ENCODE results near the gene TAS1R3. TPM values are rescaled to one million over a fixed set of nuclear protein-coding genes. Genes with fewer than 3 reads are reported as not detected.

Gene TAS1R3
- total and polyA plus RNA-seq, 10 of the 15 experiments (the other 5 are each of a cell fraction or from before 2014, with no cell fraction given), result 0.04 to 0.51 (median 0.08) TPM; not detected in 3

- TF ChIP-seq, protein P1, sequence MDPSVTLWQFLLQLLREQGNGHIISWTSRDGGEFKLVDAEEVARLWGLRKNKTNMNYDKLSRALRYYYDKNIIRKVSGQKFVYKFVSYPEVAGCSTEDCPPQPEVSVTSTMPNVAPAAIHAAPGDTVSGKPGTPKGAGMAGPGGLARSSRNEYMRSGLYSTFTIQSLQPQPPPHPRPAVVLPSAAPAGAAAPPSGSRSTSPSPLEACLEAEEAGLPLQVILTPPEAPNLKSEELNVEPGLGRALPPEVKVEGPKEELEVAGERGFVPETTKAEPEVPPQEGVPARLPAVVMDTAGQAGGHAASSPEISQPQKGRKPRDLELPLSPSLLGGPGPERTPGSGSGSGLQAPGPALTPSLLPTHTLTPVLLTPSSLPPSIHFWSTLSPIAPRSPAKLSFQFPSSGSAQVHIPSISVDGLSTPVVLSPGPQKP (IDR thresholded peaks at IDR 0.05; ENCODE audit: low read depth, low read length), result peak; percentile 84
- TF ChIP-seq NFYB (IDR thresholded peaks at IDR 0.05; ENCODE audit: insufficient read depth, low read depth, low read length) (no peak), POLR2A (IDR thresholded peaks at IDR 0.05; ENCODE audit: low read depth, low read length) (peak; percentile 76), YBX1 (IDR thresholded peaks at IDR 0.05) (no peak), LARP7 (IDR thresholded peaks at IDR 0.05) (peak; percentile 47; the same call in 1 of the 2 replicates), KAT2A (conservative IDR thresholded peaks at IDR 0.05; ENCODE audit: control insufficient read depth, low read depth, low read length) (no peak), SREBF2 (IDR thresholded peaks at IDR 0.05; ENCODE audit: low read length) (no peak), ZNF24 (IDR thresholded peaks at IDR 0.05) (peak; percentile 98), PAX5 (IDR thresholded peaks at IDR 0.05; ENCODE audit: borderline replicate concordance, low read depth, low read length) (peak; percentile 10; the same call in 1 of the 2 replicates), IRF4 (IDR thresholded peaks at IDR 0.05; ENCODE audit: low read depth, low read length) (no peak), IKZF1 (conservative IDR thresholded peaks at IDR 0.05) (peak; percentile 33), NRF1 (conservative IDR thresholded peaks at IDR 0.05; ENCODE audit: low read depth, low read length) (peak; percentile 49), KLF5 (IDR thresholded peaks at IDR 0.05; ENCODE audit: partially characterized antibody) (peak; percentile 53)
- TF ChIP-seq, protein P2, sequence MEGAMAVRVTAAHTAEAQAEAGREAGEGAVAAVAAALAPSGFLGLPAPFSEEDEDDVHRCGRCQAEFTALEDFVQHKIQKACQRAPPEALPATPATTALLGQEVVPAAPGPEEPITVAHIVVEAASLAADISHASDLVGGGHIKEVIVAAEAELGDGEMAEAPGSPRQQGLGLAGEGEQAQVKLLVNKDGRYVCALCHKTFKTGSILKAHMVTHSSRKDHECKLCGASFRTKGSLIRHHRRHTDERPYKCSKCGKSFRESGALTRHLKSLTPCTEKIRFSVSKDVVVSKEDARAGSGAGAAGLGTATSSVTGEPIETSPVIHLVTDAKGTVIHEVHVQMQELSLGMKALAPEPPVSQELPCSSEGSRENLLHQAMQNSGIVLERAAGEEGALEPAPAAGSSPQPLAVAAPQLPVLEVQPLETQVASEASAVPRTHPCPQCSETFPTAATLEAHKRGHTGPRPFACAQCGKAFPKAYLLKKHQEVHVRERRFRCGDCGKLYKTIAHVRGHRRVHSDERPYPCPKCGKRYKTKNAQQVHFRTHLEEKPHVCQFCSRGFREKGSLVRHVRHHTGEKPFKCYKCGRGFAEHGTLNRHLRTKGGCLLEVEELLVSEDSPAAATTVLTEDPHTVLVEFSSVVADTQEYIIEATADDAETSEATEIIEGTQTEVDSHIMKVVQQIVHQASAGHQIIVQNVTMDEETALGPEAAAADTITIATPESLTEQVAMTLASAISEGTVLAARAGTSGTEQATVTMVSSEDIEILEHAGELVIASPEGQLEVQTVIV (IDR thresholded peaks at IDR 0.05; ENCODE audit: borderline replicate concordance, partially characterized antibody), result peak; percentile 68
- TF ChIP-seq, protein P3, sequence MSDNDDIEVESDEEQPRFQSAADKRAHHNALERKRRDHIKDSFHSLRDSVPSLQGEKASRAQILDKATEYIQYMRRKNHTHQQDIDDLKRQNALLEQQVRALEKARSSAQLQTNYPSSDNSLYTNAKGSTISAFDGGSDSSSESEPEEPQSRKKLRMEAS (IDR thresholded peaks at IDR 0.05; ENCODE audit: low read depth, low read length), result peak; percentile 27; the same call in 1 of the 2 replicates
Observed at GRCh38 chr1:1307923-1308755, 22.9 kb upstream of the TAS1R3 start, which contains the start of the genes ACAP3 and PUSL1 (continued).

All from GM12878 (cell line).